SK-N-SH (cell line): ENCODE measurements around the gene PAPPA2.

Experiments
- SMC3 ChIP-seq: IDR thresholded peaks from 2 replicates; pipeline ENCODE4 v1.6.1; 2012; ENCODE audit warnings: low read depth, low read length, improper control_type of control experiment
- TEAD4 ChIP-seq: IDR thresholded peaks from 2 replicates; pipeline ENCODE4 v1.4.0; 2012; ENCODE audit warnings: mild to moderate bottlenecking, borderline replicate concordance; ENCODE audit not compliant: insufficient read depth

GRCh38 chr1:176567190-176567794, 104.3 kb downstream of the PAPPA2 start:
- no peak for TF ChIP-seq SMC3
- no peak for TF ChIP-seq TEAD4
